DMS114 treated with DMSO at 0.1 percent for 48 hours (cell line): ENCODE results near the gene ADM5.

Experiments used
- DNase-seq: peaks from one replicate; lab custom pipeline; 2025; ENCODE audit not compliant: unreplicated experiment; lab: John Stamatoyannopoulos, UW

ADM5 gene

DNA sequence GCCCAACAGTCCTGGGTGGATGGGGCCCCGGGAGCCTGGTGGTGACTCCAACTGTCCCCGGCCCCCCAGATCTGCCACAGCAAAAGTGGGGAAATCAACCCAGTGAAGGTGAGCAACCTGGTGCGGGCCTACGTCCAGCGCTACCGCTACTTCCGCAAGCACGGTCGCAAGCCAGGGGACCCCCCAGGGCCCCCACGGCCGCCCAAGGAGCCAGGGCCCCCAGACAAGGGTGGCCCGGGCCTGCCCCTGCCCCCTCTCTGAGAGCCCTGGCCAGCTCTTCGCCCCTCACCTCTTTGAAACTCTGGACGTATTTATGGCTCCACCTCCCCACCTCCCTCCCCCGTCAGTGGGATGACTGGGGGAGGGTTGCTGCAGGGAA lies 31.3 kb upstream of the ADM5 start:
- DNase-seq = no peak

DNA sequence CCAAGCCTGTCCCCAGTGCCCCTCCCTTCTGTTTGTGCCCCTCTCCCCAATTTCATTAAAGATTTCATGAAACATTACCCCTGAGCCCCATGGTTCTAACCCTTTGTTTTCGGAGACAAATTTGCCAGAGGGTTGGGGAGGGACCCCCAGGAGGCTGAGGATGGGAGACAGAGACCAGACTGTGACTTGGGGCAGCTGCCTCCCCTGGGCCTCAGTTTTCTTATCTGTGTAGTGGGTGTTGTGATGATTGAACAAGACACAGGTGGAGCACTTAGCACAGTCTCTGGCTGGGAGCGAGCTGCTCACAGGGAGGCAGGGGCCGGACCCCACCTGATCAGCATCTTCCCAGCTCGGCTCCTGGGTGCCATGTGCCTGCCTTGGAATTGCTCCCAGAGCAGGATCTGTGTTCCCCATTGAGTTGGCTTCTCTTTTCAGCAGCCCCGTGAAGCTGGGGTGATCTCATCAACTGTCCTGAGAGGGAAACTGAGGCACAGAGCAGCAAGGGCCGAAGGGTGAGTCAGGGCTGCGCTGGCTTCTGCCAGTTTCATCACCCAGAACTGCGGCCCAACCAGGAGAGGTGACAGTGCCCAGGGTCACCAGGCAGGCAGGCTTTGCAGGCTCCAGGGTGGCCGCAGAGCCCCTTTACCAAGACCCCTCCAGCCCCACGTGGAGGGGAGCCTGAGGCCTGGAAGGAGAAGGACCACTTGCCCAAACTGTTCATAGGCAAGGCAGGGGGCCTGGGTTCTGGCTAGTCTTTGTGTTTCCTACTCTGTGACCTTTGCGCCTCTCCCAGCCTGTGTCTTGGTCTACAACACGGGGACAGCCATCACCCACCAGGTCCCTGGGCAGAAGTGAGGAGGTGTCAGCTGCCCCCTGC lies 30.6 kb upstream of the ADM5 start:
- no peak for DNase-seq

GRCh38 chr19:49660338-49660961 lies 28.9 kb upstream of the ADM5 start:
- no peak for DNase-seq

DNA sequence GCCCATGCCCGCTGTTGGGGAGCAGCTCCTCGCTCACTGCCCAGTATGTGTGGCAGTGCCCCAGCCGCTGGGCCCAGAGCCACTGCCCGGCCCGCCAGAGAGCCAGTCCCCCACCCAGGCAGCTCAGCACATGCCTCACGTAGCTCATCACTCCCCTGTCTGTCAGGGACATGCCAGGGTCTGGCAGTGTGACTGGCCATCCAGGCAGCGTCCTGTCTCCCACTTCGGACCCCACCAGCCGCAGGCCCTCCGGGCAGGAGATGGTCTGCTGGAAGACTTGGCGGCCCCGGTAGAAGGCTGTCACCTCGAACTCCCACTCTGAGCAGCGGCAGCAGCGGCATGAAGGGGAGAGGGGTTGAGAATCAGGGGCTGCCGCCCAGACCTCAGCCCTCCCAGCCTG lies 27.4 kb upstream of the ADM5 start:
- no peak for DNase-seq

DNA sequence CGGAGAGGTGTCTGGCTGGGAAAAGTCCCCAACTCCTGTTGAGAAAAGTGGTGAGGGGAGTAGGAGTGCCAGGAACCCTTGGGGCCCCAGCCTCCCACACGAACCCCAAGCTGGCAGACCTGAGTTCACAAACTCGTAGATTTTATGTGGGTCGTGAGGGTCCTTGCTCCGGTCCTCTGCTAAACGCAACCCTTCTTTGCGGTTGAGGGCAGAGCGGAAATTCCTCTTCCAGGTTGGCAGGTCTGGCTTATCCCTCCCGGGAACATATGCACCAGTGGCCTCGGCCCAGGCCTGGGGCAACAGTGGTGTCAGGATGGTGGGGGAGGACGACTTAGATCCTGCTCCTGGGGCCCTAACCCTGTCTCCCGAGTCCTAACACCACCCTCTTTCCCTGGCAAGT lies 26.2 kb upstream of the ADM5 start:
- DNase-seq = no peak

DNA sequence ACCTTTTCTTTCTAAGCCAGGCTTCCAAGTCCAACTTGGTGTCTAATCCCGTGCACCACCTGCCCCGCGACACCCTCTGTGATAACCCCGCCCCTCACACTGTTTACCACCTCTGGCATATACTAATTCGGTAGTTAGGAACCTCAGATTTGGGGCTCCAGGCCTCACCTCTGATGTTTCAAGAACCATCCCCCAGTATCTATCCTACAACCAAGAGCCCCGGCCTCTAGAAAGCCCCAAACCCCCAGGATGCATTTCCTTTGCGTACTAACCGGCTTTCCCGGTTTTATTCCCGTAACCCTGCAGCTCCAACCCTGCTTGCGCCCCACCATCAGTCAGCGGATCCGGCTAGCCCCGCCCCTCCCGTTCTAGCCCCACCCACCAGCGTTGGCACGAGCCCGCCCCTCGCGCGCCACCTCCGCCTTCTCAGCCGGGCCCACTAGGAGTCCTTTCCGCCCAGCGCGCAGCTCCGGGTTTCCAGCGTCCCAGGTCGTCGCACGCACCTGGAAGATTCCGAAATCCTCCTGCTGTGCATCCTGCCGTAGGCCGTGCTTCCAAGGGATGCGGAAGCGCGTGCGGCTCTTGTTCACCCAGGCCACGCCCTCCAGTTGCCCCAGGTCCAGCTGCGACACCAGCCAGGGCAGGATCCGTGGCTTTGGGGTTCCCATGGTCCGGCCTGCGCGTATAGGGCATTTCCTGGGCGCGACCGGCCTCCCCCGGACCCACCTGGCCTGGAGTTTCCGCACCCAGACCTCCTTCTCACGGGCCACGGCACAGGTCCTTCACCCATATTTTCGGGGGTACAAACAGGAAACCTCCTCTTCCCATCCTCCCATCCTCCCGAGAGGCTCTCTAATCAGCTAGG lies 25.0 kb upstream of the ADM5 start:
- peak; percentile 22 for DNase-seq

- DNase-seq = no peak
Observed at GRCh38 chr19:49665036-49665350, 24.4 kb upstream of the ADM5 start.

DNA sequence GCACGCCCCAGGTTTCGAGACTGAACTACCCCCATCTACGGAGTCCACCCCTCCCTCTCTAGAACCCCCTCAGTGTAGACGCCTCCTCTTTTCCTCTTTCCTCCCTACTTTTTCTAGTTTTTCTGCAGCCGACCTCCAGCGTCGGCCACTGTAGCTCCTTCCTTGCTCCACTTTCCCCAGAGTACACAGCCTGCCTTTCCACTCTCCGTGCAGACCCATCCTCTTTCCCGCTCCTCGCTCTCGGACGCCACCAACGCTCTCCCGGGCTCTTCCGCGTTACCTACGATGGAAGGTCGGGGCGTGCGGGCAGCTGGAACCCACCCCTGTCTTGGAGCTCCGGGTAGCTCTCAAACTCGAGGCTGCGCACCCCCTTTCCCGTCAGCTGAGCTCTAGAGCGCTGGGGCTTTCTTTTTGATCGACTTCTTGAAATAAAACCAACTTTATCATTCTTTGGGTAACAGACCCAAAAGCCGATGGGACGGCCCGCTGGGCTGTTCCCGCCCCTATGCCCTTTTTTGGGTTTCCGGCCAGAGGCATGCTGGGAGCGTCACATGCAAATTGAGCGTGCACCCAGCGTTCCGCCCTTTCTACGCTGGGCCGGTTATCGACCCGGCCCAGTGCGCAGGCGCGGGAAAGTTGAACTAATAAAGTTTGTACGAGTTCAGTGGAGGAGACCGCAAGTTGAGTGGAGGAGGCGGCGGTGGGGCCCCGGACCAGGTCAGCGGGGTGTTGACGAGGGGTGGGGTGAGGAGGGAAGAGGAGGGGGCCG lies 23.9 kb upstream of the ADM5 start, which contains the start of the genes BCL2L12 and IRF3:
BCL2L12 (plus strand) TSS at position 583 of the 769 bp plus-strand sequence. CDS start 760 bp downstream, outside the sequence.
IRF3 (minus strand) TSS at position 507 of the 769 bp plus-strand sequence. CDS start 1,019 bp downstream, outside the sequence.
- peak; percentile 78 for DNase-seq

DNA sequence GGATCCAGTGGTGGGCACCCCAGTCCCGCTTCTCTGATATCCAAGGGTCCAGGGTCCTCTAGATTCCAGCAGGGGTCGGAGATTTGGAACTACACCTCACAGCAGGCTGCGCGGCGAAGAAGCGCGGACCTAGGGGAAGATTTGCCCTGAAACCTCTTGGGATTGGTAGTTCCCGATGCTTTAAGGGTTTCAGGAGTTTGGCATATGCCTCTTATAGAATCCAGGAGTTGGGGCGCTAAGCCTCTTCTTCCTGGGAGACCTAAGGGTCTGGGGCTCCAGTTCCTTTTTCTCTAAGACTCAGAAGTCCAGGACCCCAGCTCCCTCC lies 23.3 kb upstream of the ADM5 start:
- no peak for DNase-seq

DNA sequence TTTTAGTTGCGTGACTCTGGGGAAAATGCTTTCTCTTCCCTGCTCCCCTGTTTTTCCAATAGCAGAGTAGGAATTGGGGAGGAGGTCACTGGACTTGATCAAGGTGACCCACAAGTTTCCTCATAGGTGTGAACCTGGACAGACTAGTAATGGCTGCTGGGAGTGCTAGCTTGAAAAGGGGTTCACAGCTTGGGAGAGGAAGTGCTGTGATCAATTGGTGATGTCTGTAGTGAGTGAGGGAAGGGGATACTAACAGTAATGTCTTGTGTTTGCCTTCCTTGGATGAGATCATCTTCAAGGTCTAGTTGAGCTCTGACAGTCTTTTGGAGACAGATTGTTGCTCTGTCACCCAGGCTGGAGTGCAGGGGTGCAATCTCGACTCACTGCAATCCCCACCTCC lies 21.9 kb upstream of the ADM5 start:
- DNase-seq = no peak

- no peak for DNase-seq
Observed at GRCh38 chr19:49669516-49669915, 19.9 kb upstream of the ADM5 start.

- DNase-seq = peak; percentile 20
Observed at GRCh38 chr19:49672131-49672919, 17.1 kb upstream of the ADM5 start.

- DNase-seq = no peak
Observed at GRCh38 chr19:49676136-49676783, 13.1 kb upstream of the ADM5 start.

DNA sequence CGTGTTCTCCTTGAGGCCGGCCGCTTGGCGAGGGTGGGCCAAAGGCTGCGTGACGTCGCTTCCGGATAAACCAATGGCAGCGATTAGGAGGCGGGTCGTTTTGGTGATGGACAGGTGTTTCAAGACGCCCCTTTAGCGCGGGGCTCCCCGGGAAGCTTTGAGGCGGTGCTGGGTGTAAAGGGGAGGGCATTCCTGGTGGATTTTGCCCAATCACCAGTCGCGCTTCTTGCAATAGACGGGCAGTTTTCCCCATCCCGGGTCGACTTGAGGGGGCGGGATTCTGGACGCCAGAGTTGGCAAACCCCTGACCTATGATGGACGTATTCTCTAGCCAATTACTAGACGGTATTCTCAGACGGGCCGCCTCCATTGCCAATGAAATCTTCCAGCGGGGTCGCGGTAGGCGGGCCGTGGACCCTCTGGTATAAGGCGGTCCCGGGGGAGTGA lies 12.6 kb upstream of the ADM5 start:
- peak; percentile 99 for DNase-seq

- no peak for DNase-seq
Observed at GRCh38 chr19:49677231-49677900, 12.0 kb upstream of the ADM5 start, which contains the start of gene PRMT1. Gene PRMT1 (plus strand): TSS chr19:49677271. CDS start chr19:49677281, 10 bp downstream.

GRCh38 chr19:49677901-49678674 lies 11.3 kb upstream of the ADM5 start:
- peak; percentile 48 for DNase-seq

DNA sequence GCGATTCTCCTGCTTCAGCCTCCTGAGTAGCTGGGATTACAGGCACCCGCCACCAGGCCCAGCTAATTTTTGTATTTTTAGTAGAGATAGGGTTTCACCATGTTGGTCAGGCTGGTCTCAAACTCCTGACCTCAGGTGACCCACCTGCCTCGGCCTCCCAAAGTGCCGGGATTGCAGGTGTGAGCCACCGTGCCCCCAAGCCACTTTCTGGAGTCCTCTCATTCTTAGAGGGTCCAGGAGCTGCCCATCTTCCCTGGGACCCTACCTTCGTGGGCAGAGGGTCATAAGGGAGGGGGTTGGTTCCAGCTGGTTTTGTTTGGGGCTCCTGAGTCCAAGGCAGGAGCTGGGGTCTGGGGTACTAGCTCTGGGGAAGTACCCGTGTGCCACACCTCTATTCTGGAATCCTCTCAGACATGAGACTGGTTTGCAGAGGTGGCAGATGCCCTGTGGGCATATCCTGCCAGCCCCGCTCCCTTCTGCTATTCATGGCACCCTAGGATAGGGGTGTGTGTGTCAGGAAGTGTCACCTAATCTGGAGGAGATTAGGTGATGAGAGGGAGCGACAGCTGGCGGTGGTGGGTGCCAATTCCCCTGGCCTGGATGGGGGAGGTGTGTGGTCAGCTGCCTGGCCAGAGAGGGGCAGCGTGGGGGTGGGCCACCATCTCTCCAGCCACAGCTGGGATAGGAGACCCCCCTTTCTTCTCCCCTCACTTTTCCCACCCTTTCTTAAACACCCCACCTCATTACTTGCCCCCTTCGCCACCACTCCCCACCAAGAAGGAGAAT lies 10.2 kb upstream of the ADM5 start:
- no peak for DNase-seq
